Right lobe of liver (tissue), 4 donors: ENCODE data around the gene CYP1A1.

Experiments used
- CTCF ChIP-seq, 4 donors: fragments of 200-600 bp in 3 of 4; fragments of 450-650 bp in 1 of 4; IDR thresholded peaks; one replicate each; pipeline versions ENCODE4 v1.5.1 to v1.8.0; 2016 to 2022; ENCODE audit warnings: antibody characterized with exemption in 4 of 4, mild to moderate bottlenecking in 2 of 4
- POLR2A ChIP-seq: fragments of 450-650 bp; IDR thresholded peaks from one replicate; pipeline ENCODE4 v1.6.1; 2017; ENCODE audit warnings: antibody characterized with exemption, mild to moderate bottlenecking
- donor health status: DM: no; HTN: no; CAD: no.
- donor health status: DM: no; HTN: no; CAD: no.
- donor health status: DM: no; HTN: yes; CAD: no.

GRCh38 chr15:74709892-74710291, 15.4 kb downstream of the CYP1A1 start:
- TF ChIP-seq CTCF (IDR thresholded peaks at IDR 0.05) (no peak), POLR2A (no peak)
